Trophoblast cell (in vitro differentiated cells and primary cell): ENCODE data around the gene MPLKIP.

ENCODE experiments used
- DNase-seq, 2 donors: peaks; one replicate each; pipeline ENCODE4 v3.0.0-alpha.2; 2016
- H2AFZ ChIP-seq: 2 replicates; pipeline ENCODE4 v1.6.1; 2013; ENCODE audit warnings: low read length, moderate library complexity, mild to moderate bottlenecking; ENCODE audit not compliant: insufficient read depth, poor library complexity
- H2AK5ac ChIP-seq: 2 replicates; pipeline ENCODE4 v1.6.1; 2013; ENCODE audit warnings: mild to moderate bottlenecking, low read length
- H2BK120ac ChIP-seq: 2 replicates; pipeline ENCODE4 v1.6.1; 2013; ENCODE audit warnings: low read length, mild to moderate bottlenecking, moderate library complexity; ENCODE audit not compliant: insufficient read depth, poor library complexity
- H2BK12ac ChIP-seq: 2 replicates; pipeline ENCODE4 v1.6.1; 2013; ENCODE audit warnings: mild to moderate bottlenecking, low read length, moderate library complexity
- H2BK5ac ChIP-seq: 2 replicates; pipeline ENCODE4 v1.6.1; 2013; ENCODE audit warnings: low read length, low read depth, moderate library complexity, mild to moderate bottlenecking; ENCODE audit not compliant: poor library complexity
- H3K14ac ChIP-seq: 2 replicates; pipeline ENCODE4 v1.6.1; 2013; ENCODE audit warnings: mild to moderate bottlenecking, low read length
- H3K18ac ChIP-seq: 2 replicates; pipeline ENCODE4 v1.6.1; 2013; ENCODE audit warnings: mild to moderate bottlenecking, low read length
- H3K23ac ChIP-seq: 2 replicates; pipeline ENCODE4 v1.6.1; 2013; ENCODE audit warnings: low read length
- H3K27ac ChIP-seq: 2 replicates; pipeline ENCODE4 v1.5.1; 2013; ENCODE audit warnings: low read depth, mild to moderate bottlenecking, inconsistent platforms, low read length, moderate library complexity
- H3K27me3 ChIP-seq: 2 replicates; pipeline ENCODE4 v1.6.1; 2013; ENCODE audit warnings: inconsistent platforms, mild to moderate bottlenecking, low read length, moderate library complexity; ENCODE audit not compliant: insufficient read depth
- H3K36me3 ChIP-seq, 2 experiments: 1 replicate in 1 of 2; 2 replicates in 1 of 2; pipeline ENCODE4 v1.6.1; 2013; ENCODE audit warnings: low read length in 2 of 2, mild to moderate bottlenecking in 2 of 2, moderate library complexity in 1 of 2; ENCODE audit not compliant: insufficient read depth in 2 of 2, control insufficient read depth in 1 of 2
- H3K4ac ChIP-seq: 2 replicates; pipeline ENCODE4 v1.6.1; 2013; ENCODE audit warnings: low read depth, mild to moderate bottlenecking, low read length, moderate library complexity
- H3K4me1 ChIP-seq, 2 experiments: 1 replicate in 1 of 2; 2 replicates in 1 of 2; pipeline ENCODE4 v1.6.1; 2013; ENCODE audit warnings: low read length in 2 of 2, mild to moderate bottlenecking in 2 of 2, moderate library complexity in 1 of 2; ENCODE audit not compliant: insufficient read depth in 2 of 2, control insufficient read depth in 1 of 2
- H3K4me2 ChIP-seq: 2 replicates; pipeline ENCODE4 v1.6.1; 2013; ENCODE audit warnings: inconsistent platforms, mild to moderate bottlenecking, low read length, moderate library complexity
- H3K4me3 ChIP-seq: 2 replicates; pipeline ENCODE4 v1.5.1; 2013; ENCODE audit warnings: mild to moderate bottlenecking, low read depth, low read length, inconsistent platforms
- H3K79me1 ChIP-seq: one replicate; pipeline ENCODE4 v1.6.1; 2013; ENCODE audit warnings: low read length
- H3K79me2 ChIP-seq: 2 replicates; pipeline ENCODE4 v1.6.1; 2013; ENCODE audit warnings: low read length, mild to moderate bottlenecking; ENCODE audit not compliant: control insufficient read depth, insufficient read depth, poor library complexity
- H3K9ac ChIP-seq: 2 replicates; pipeline ENCODE4 v1.6.1; 2013; ENCODE audit warnings: mild to moderate bottlenecking, low read length
- H3K9me3 ChIP-seq: 2 replicates; pipeline ENCODE4 v1.6.1; 2013; ENCODE audit warnings: low read depth, mild to moderate bottlenecking, control low read depth, inconsistent platforms, low read length; ENCODE audit not compliant: insufficient read depth
- H4K12ac ChIP-seq: 2 replicates; pipeline ENCODE4 v1.6.1; 2013; ENCODE audit warnings: low read depth, mild to moderate bottlenecking, low read length, moderate library complexity
- H4K8ac ChIP-seq: 2 replicates; pipeline ENCODE4 v1.6.1; 2013; ENCODE audit warnings: low read depth, mild to moderate bottlenecking, low read length, moderate library complexity
- H4K91ac ChIP-seq: one replicate; pipeline ENCODE4 v1.6.1; 2013; ENCODE audit warnings: low read depth, mild to moderate bottlenecking, low read length, moderate library complexity
- WGBS: extraction: QIAGEN DNeasy Blood & Tissue Kit; methylation state at CpG from one replicate; pipeline ENCODE4 v1.1.7; 2013; ENCODE audit warnings: missing lambda C conversion rate; ENCODE audit not compliant: insufficient read length, insufficient coverage; ENCODE audit errors: extremely low coverage; 5-methylcytosine and 5-hydroxymethylcytosine counted together

The MPLKIP gene

DNA sequence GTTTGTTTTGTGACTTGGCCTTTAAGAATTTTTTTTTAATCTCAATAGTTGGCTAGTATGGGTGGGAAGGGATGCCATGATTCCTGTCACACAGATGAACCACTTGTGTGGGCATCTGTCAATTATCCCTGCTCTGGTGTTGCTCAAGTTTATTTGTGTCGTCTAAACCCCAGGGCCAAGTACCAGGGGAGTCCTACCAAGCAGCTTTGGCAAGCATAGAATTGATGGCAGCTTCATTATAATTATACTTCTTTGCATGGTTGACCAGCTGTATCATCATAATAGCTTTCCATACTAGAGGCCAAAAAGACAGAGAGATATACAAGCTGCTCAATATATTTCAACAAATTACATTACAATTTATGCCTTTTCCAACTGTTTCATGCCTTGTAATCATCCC lies 30.8 kb upstream of the MPLKIP start:
- Histone ChIP-seq H2AFZ (no peak overlapping the region), H3K4ac (no peak overlapping the region), H3K18ac (no peak overlapping the region), H3K4me1 (no peaks in the 10 kb centered on the region), H3K4me3 (no peak overlapping the region), H3K23ac (no peak overlapping the region), H3K79me1 (no peaks in the 10 kb centered on the region), H4K8ac (no peak overlapping the region), H3K27ac (no peak overlapping the region), H3K4me2 (no peak overlapping the region), H3K9ac (no peak overlapping the region), H4K12ac (no peak overlapping the region), H3K9me3 (no peaks in the 10 kb centered on the region), H2BK5ac (no peak overlapping the region), H2BK12ac (no peak overlapping the region), H3K79me2 (no peaks in the 10 kb centered on the region), H2AK5ac (no peak overlapping the region), H3K27me3 (no peaks in the 10 kb centered on the region), H2BK120ac (no peak overlapping the region), H3K14ac (no peak overlapping the region), H4K91ac (no peak overlapping the region), H3K36me3 (no peaks in the 10 kb centered on the region)
- DNase-seq, result no peak
- no CpG with 5 or more reads among the region's 1 CpG for WGBS

DNA sequence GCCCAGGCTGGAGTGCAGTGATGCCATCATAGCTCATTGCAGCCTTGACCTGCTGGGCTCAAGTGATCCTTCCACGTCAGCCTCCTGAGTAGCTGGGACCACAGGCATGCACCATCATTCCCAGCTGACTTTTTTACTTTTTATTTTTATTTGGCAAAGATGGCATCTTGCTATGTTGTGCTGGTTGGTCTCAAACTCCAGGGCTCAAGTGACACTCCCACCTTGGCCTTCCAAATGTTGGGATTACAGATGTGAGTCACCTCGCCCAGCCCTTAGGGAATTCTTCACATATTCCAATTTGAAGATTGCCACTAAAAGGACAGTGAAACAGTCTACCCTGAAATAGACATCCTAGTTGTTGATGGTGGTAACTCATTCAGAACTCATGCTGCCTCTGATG lies 28.1 kb upstream of the MPLKIP start:
- no peaks in the 10 kb centered on the region for H3K79me2 ChIP-seq
- no peak overlapping the region for H3K23ac ChIP-seq
- H4K8ac ChIP-seq, result no peak overlapping the region
- no peak overlapping the region for H3K9ac ChIP-seq
- H3K27me3 ChIP-seq, result no peaks in the 10 kb centered on the region
- DNase-seq, result peak; percentile 67 to 72
- H2BK12ac ChIP-seq, result no peak overlapping the region
- H2AK5ac ChIP-seq, result no peak overlapping the region
- no peaks in the 10 kb centered on the region for H3K36me3 ChIP-seq
- H3K14ac ChIP-seq, result no peak overlapping the region
- H4K91ac ChIP-seq, result no peak overlapping the region
- H2BK120ac ChIP-seq, result no peak overlapping the region
- H3K9me3 ChIP-seq, result no peaks in the 10 kb centered on the region
- H3K79me1 ChIP-seq, result no peaks in the 10 kb centered on the region
- no CpG with 5 or more reads among the region's 2 CpGs for WGBS
- H3K4me1 ChIP-seq, result no peaks in the 10 kb centered on the region
- H3K4ac ChIP-seq, result no peak overlapping the region
- H3K27ac ChIP-seq, result no peak overlapping the region
- no peak overlapping the region for H4K12ac ChIP-seq
- no peak overlapping the region for H3K4me3 ChIP-seq
- H3K4me2 ChIP-seq, result no peak overlapping the region
- H3K18ac ChIP-seq, result no peak overlapping the region
- H2BK5ac ChIP-seq, result no peak overlapping the region
- no peak overlapping the region for H2AFZ ChIP-seq

DNA sequence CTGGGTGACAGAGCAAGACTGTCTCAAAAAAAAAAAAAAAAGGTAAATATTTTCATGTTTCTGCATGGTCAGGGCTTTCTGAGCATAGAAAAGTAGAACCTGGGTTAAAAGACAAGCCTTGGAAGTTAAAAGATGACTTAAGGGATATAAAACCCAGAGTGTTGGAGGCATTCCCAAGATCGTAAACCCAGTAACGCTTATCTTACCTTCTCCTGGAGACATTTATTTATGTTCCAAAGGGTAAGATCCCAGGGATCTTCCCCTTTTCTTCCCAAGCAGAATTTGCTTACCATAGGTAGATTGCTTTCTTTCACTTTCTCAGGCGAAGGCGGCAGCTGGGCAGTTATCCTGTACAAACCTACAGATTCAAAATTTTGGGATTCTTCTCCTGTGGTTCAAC lies 22.6 kb upstream of the MPLKIP start:
- Histone ChIP-seq H2AK5ac (no peak overlapping the region), H3K9me3 (no peaks in the 10 kb centered on the region), H3K4ac (no peak overlapping the region), H3K27me3 (no peaks in the 10 kb centered on the region), H3K27ac (no peak overlapping the region), H3K36me3 (no peaks in the 10 kb centered on the region), H3K79me2 (no peaks in the 10 kb centered on the region), H2BK12ac (no peak overlapping the region), H3K18ac (no peak overlapping the region), H3K23ac (no peak overlapping the region), H3K4me1 (no peaks in the 10 kb centered on the region), H4K8ac (no peak overlapping the region), H3K4me3 (no peak overlapping the region), H2BK5ac (no peak overlapping the region), H2AFZ (no peak overlapping the region), H2BK120ac (no peak overlapping the region), H3K9ac (no peak overlapping the region), H3K14ac (no peak overlapping the region), H3K79me1 (no peaks in the 10 kb centered on the region), H4K91ac (no peak overlapping the region), H3K4me2 (no peak overlapping the region), H4K12ac (no peak overlapping the region)
- no CpG with 5 or more reads among the region's 4 CpGs for WGBS
- DNase-seq, result no peak

DNA sequence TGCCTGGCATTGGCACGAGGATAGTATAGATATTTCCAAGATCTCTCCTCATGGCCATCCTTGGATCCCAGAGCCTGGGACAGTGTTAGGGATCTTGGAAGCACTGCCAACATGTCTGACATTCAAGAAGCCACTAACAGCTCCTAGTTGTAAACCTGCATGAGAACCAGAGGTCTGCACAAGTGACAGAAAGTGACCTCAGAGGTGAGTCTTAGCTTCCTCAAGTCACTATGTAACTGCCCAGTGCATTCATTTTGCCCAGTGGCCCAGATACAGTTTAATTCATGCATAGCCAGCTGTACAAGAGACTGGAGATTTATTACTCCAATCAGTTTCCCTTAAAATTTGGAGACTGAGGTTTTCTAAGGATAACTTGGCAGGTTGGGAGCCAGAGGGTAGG lies 17.1 kb upstream of the MPLKIP start:
- Histone ChIP-seq H2BK5ac (no peak overlapping the region), H4K8ac (no peak overlapping the region), H3K9ac (no peak overlapping the region), H3K18ac (no peak overlapping the region), H3K4ac (no peak overlapping the region), H4K91ac (no peak overlapping the region), H3K4me2 (no peak overlapping the region), H3K4me1 (no peaks in the 10 kb centered on the region), H3K14ac (no peak overlapping the region), H2AK5ac (no peak overlapping the region), H4K12ac (no peak overlapping the region), H3K23ac (no peak overlapping the region), H2BK120ac (no peak overlapping the region), H2AFZ (no peak overlapping the region), H2BK12ac (no peak overlapping the region), H3K4me3 (no peak overlapping the region), H3K9me3 (no peaks in the 10 kb centered on the region), H3K27ac (no peak overlapping the region), H3K79me1 (no peaks in the 10 kb centered on the region), H3K36me3 (no peaks in the 10 kb centered on the region), H3K27me3 (no peaks in the 10 kb centered on the region), H3K79me2 (no peaks in the 10 kb centered on the region)
- WGBS, result no CpG with 5 or more reads among the region's 1 CpG
- peak; percentile 9 to 54 for DNase-seq
